ENCODE measurements around the gene ENPP6. TPM values are rescaled to one million over a fixed set of nuclear protein-coding genes. Genes with fewer than 3 reads are reported as not detected.

Gene ENPP6
- total RNA-seq, 1 experiment from 2014 or later = not detected

DNA sequence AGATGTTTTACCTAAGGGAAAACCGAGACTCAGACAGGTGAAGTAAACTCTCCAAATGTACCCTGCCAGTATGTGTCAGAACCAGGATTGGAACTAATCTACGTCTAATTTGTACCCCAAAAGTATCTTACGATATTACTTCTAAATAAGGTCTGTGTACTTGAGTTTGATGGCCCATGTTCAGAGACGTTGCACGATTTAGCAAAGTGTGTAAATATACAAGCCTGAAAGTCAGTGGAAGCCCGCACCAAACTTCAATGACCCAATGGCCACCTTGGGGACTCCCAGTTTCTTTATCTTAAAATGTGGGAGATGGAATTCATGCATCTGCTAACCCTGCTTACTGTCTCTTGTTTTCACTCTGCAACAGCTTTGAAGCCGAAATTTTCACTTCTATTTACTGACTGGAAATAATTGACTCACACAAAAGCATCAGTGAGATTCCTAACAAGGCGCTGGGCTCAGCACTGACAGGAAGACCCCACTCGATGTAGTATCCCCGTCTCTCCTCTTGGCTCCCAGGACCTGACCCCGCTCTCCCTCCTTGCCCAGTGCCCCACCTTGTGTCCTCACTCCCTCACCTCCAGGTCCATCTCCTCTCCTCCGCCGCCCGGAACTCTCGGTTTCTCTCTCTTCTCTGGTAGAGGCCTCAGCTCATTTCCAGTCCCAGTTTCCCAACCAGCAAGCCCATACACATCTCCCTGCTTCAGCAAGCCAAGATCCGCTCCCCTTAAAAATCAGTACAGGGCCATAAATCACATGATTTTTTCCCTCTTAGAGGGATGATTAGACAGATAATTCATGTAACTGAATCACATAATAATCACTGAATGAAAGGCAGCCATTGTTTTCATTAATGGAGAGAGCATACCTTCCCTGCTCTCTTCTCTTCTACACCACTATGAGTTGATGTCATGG lies 42.8 kb downstream of the ENPP6 start:
- H3K4me3 ChIP-seq (ENCODE audit: low read depth, low read length) = no peak overlapping the region
- DNase-seq = no peak
- intact Hi-C loops (cut with micrococcal nuclease; ENCODE audit: unreplicated experiment) = no loop called here

DNA sequence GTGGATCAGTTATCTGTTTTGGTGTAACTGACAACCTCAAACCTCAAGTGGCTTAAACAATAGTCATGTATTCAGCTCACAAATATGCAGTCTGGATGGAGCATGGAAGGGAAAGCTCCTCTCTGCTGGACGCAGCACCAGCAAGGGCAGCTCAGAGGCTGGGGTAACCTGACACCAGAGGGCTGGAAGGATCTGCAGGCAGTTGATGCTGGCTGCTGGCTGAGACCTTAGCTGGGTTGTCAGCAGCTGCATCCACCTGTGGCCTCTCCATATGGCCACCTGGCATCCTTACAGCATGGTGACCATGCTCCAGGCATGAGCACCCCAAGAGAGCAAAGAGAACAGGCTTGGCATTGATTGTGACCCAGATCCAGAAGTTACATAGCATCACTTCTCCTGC lies 46.7 kb downstream of the ENPP6 start:
- Histone ChIP-seq H3K4me3 (ENCODE audit: low read depth, low read length) (no peak overlapping the region), H3K27me3 (replicated peaks; ENCODE audit: control insufficient read depth, insufficient read depth, low read length) (no peaks in the 10 kb centered on the region), H3K4me1 (no peaks in the 10 kb centered on the region), H3K36me3 (ENCODE audit: control insufficient read depth, insufficient read depth, low read length) (no peaks in the 10 kb centered on the region), H3K9me3 (no peaks in the 10 kb centered on the region)
- H3K36me3 Mint-ChIP-seq (ENCODE audit: insufficient read depth, unreplicated experiment) = no peaks in the 10 kb centered on the region
- H3K27me3 Mint-ChIP-seq (ENCODE audit: insufficient read depth, unreplicated experiment) = peaks cover 7% of the 10 kb centered on the region
- intact Hi-C loops (cut with micrococcal nuclease; ENCODE audit: unreplicated experiment) = no loop called here
- no peak overlapping the region for H3K4me3 Mint-ChIP-seq (ENCODE audit: unreplicated experiment)
- POLR2A ChIA-PET = no interaction called here
- TF ChIP-seq, protein P1, sequence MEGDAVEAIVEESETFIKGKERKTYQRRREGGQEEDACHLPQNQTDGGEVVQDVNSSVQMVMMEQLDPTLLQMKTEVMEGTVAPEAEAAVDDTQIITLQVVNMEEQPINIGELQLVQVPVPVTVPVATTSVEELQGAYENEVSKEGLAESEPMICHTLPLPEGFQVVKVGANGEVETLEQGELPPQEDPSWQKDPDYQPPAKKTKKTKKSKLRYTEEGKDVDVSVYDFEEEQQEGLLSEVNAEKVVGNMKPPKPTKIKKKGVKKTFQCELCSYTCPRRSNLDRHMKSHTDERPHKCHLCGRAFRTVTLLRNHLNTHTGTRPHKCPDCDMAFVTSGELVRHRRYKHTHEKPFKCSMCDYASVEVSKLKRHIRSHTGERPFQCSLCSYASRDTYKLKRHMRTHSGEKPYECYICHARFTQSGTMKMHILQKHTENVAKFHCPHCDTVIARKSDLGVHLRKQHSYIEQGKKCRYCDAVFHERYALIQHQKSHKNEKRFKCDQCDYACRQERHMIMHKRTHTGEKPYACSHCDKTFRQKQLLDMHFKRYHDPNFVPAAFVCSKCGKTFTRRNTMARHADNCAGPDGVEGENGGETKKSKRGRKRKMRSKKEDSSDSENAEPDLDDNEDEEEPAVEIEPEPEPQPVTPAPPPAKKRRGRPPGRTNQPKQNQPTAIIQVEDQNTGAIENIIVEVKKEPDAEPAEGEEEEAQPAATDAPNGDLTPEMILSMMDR (IDR thresholded peaks at IDR 0.05; ENCODE audit: insufficient read depth in 1 of 2, low read depth in 1 of 2, low read length in 1 of 2, severe bottlenecking in 1 of 2, unreplicated experiment in 1 of 2) = no peak
- no peak for DNase-seq
- BruUV-seq (replicated peaks) = no TSS peak
- H3K4me1 Mint-ChIP-seq (ENCODE audit: low read depth, unreplicated experiment) = no peaks in the 10 kb centered on the region
- no peaks in the 10 kb centered on the region for H3K9me3 Mint-ChIP-seq (ENCODE audit: unreplicated experiment)
- CTCF ChIA-PET = no interaction called here
- no peak overlapping the region for H3K27ac Mint-ChIP-seq (ENCODE audit: unreplicated experiment)

More for the DNA sequence above, 42.8 kb downstream of the ENPP6 start:
- no peaks in the 10 kb centered on the region for H3K36me3 ChIP-seq (ENCODE audit: control insufficient read depth, insufficient read depth, low read length)
- ChIA-PET CTCF (no interaction called here), POLR2A (no interaction called here)
- no peak overlapping the region for H3K4me3 Mint-ChIP-seq (ENCODE audit: unreplicated experiment)
- H3K4me1 ChIP-seq = no peaks in the 10 kb centered on the region
- BruUV-seq (replicated peaks) = no TSS peak
- H3K27ac Mint-ChIP-seq (ENCODE audit: unreplicated experiment) = no peak overlapping the region
- no peaks in the 10 kb centered on the region; the same call in 1 of the 2 replicates for H3K9me3 ChIP-seq
- H3K9me3 Mint-ChIP-seq (ENCODE audit: unreplicated experiment) = peaks cover 22% of the 10 kb centered on the region
- H3K4me1 Mint-ChIP-seq (ENCODE audit: low read depth, unreplicated experiment) = no peaks in the 10 kb centered on the region
- no peaks in the 10 kb centered on the region for H3K27me3 ChIP-seq (replicated peaks; ENCODE audit: control insufficient read depth, insufficient read depth, low read length)
- TF ChIP-seq, protein P1 (IDR thresholded peaks at IDR 0.05; ENCODE audit: insufficient read depth in 1 of 2, low read depth in 1 of 2, low read length in 1 of 2, severe bottlenecking in 1 of 2, unreplicated experiment in 1 of 2) = no peak
- no peaks in the 10 kb centered on the region for H3K36me3 Mint-ChIP-seq (ENCODE audit: insufficient read depth, unreplicated experiment)
- H3K27me3 Mint-ChIP-seq (ENCODE audit: insufficient read depth, unreplicated experiment) = peaks cover 7% of the 10 kb centered on the region

DNA sequence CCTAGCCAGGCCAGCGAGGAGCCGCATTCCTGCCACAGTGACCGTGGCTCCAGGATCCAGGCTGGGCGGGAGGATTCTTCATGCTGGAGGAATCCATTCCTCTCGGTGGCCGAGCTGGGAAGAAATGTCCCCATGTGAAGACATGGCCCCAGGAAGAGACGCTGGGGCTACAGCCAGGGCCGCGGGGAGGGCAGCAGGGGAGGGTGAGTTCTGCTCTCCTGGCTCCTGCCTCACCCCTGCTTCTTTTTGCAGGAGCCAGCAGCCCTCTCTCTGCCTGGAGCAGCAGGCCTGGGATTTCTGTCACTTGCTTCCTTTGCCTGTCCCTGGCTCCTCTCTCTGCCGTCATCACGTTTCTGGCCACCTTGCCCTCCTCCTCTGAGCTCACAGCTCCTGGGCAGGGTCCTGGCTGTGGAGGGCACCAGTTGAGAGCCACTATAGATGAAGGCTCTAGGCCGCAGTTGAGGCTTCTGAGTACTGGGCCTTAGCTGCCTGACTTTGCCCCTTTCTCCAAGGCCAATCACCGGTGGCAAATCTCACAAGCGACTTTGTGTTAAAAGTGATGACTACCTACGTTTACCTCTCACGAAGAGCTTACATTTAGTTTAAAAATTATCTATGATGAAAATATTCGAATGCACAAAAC lies 48.3 kb downstream of the ENPP6 start:
- H3K36me3 ChIP-seq (ENCODE audit: control insufficient read depth, insufficient read depth, low read length) = no peaks in the 10 kb centered on the region
- no peak for DNase-seq
- Mint-ChIP-seq H3K4me3 (ENCODE audit: unreplicated experiment) (no peak overlapping the region), H3K36me3 (ENCODE audit: insufficient read depth, unreplicated experiment) (no peaks in the 10 kb centered on the region), H3K4me1 (ENCODE audit: low read depth, unreplicated experiment) (no peaks in the 10 kb centered on the region), H3K27me3 (ENCODE audit: insufficient read depth, unreplicated experiment) (peaks cover 5% of the 10 kb centered on the region), H3K27ac (ENCODE audit: unreplicated experiment) (no peak overlapping the region), H3K9me3 (ENCODE audit: unreplicated experiment) (no peaks in the 10 kb centered on the region)
- intact Hi-C loops (cut with micrococcal nuclease; ENCODE audit: unreplicated experiment) = loop anchor here (10.0 kb wide), 1 partner anchor 695 kb away; no protein-coding TSS in a partner anchor
- H3K27me3 ChIP-seq (replicated peaks; ENCODE audit: control insufficient read depth, insufficient read depth, low read length) = no peaks in the 10 kb centered on the region
- ChIA-PET CTCF (no interaction called here), POLR2A (no interaction called here)
- H3K9me3 ChIP-seq = no peaks in the 10 kb centered on the region
- peaks cover 7% of the 10 kb centered on the region for H3K4me1 ChIP-seq
- no TSS peak for BruUV-seq (replicated peaks)
- H3K4me3 ChIP-seq (ENCODE audit: low read depth, low read length) = no peak overlapping the region
- TF ChIP-seq, protein P1 (IDR thresholded peaks at IDR 0.05; ENCODE audit: insufficient read depth in 1 of 2, low read depth in 1 of 2, low read length in 1 of 2, severe bottlenecking in 1 of 2, unreplicated experiment in 1 of 2) = no peak
